HCT116 (cell line): Measurements from ENCODE around the gene ZNF750. TPM values are rescaled to one million over a fixed set of nuclear protein-coding genes. Genes with fewer than 3 reads are reported as not detected.

Source experiments
- ATAC-seq: fragments of 200-7000 bp; cut with Tn5 transposase; 2 replicates; pipeline ENCODE4 v1.9.1; 2020; ENCODE audit warnings: mild to moderate bottlenecking, moderate library complexity
- BruUV-seq: library from RNA; stranded (reverse); fragments of 400-500 nt; replicated peaks from 2 replicates; lab custom pipeline; 2021; lab: Mats Ljungman, UMichigan
- CTCF ChIA-PET: fragments of 300-600 bp; sonication (Branson Sonifier 250); formaldehyde crosslinking; loops from one replicate; lab custom pipeline; 2021; ENCODE audit warnings: antibody characterized with exemption; lab: Charles Lee
- POLR2A ChIA-PET: fragments of 300-600, 350-600 bp; sonication (Branson Sonifier 250); formaldehyde crosslinking; loops from one replicate; lab custom pipeline; 2021; ENCODE audit warnings: antibody characterized with exemption; lab: Charles Lee
- RAD21 ChIA-PET, 2 experiments: fragments of 300-600 bp; sonication (Branson Sonifier 250); formaldehyde crosslinking; loops; one replicate each; lab custom pipeline; 2023; ENCODE audit warnings: low total read pairs in 2 of 2; ENCODE audit not compliant: uncharacterized antibody in 2 of 2, unreplicated experiment in 2 of 2, low non-redundant PET in 1 of 2; lab: Charles Lee
- DNase-seq: peaks from one replicate; pipeline ENCODE4 v3.0.0-alpha.2; 2010; ENCODE audit warnings: low read depth, low spot score
- H2AFZ ChIP-seq: fragments of 200-600 bp; shearing (Covaris generic), sonication (generic); 2 replicates; pipeline ENCODE4 v1.6.1; 2017; ENCODE audit warnings: low read depth, mixed run types, mixed read lengths, antibody characterized with exemption, low read length; ENCODE audit not compliant: poor library complexity, severe bottlenecking
- H3K27ac ChIP-seq: 2 replicates; pipeline ENCODE4 v1.5.1; 2012; ENCODE audit warnings: low read depth, low read length
- H3K27me3 ChIP-seq: fragments of 200-600 bp; sonication (generic); 2 replicates; pipeline ENCODE4 v1.6.1; 2016; ENCODE audit warnings: mixed run types, low read length, mixed read lengths; ENCODE audit not compliant: insufficient read depth
- H3K36me3 ChIP-seq, 2 experiments: fragments of 200-500 bp in 1 of 2; fragments of 200-600 bp in 1 of 2; sonication (Bioruptor generic) in 1 of 2; sonication (generic) in 1 of 2; 2 replicates each; pipeline versions ENCODE4 v1.5.1 to v1.6.1; 2014 to 2016; ENCODE audit warnings: low read length in 2 of 2, inconsistent platforms in 1 of 2, mixed read lengths in 1 of 2, mixed run types in 1 of 2; ENCODE audit not compliant: insufficient read depth in 2 of 2, control insufficient read depth in 1 of 2
- H3K4me1 ChIP-seq, 2 experiments: fragments of 200-600 bp in 1 of 2; sonication (generic) in 1 of 2; 2 replicates each; pipeline versions ENCODE4 v1.5.1 to v1.6.1; 2012 to 2017; ENCODE audit warnings: low read length in 2 of 2, inconsistent platforms in 1 of 2, mild to moderate bottlenecking in 1 of 2, mixed read lengths in 1 of 2, mixed run types in 1 of 2, moderate library complexity in 1 of 2; ENCODE audit not compliant: insufficient read depth in 2 of 2, control insufficient read depth in 1 of 2
- H3K4me2 ChIP-seq: fragments of 200-600 bp; sonication (generic); 2 replicates; pipeline ENCODE4 v1.6.1; 2017; ENCODE audit warnings: mixed run types, low read length, mixed read lengths
- H3K4me3 ChIP-seq, 2 experiments: fragments of 200-600 bp in 1 of 2; sonication (generic) in 1 of 2; replicated peaks in 1 of 2; 2 replicates each; pipeline ENCODE4 v1.5.1; 2011 to 2016; ENCODE audit warnings: low read length in 2 of 2, control low read depth in 1 of 2, low read depth in 1 of 2, mild to moderate bottlenecking in 1 of 2, mixed read lengths in 1 of 2, mixed run types in 1 of 2
- H3K79me2 ChIP-seq: fragments of 200-600 bp; sonication (generic); 2 replicates; pipeline ENCODE4 v1.6.1; 2017; ENCODE audit warnings: mild to moderate bottlenecking, mixed run types, low read length, moderate library complexity, mixed read lengths; ENCODE audit not compliant: insufficient read depth
- H3K9ac ChIP-seq: fragments of 200-600 bp; sonication (generic); 2 replicates; pipeline ENCODE4 v1.6.1; 2016; ENCODE audit warnings: low read length, mixed read lengths
- H3K9me2 ChIP-seq: fragments of 200-600 bp; sonication (generic), shearing (Covaris generic); 2 replicates; pipeline ENCODE4 v1.6.1; 2017; ENCODE audit warnings: mixed run types, mild to moderate bottlenecking, moderate library complexity; ENCODE audit not compliant: insufficient read depth
- H3K9me3 ChIP-seq, 2 experiments: fragments of 200-500 bp in 1 of 2; fragments of 200-600 bp in 1 of 2; sonication (Bioruptor generic) in 1 of 2; sonication (generic) in 1 of 2; 2 replicates each; pipeline ENCODE4 v1.6.1; 2014 to 2017; ENCODE audit warnings: low read length in 2 of 2, mixed read lengths in 2 of 2, inconsistent platforms in 1 of 2, low read depth in 1 of 2, mild to moderate bottlenecking in 1 of 2, mixed run types in 1 of 2, moderate library complexity in 1 of 2; ENCODE audit not compliant: control insufficient read depth in 1 of 2, insufficient read depth in 1 of 2
- H4K20me1 ChIP-seq: fragments of 200-600 bp; sonication (generic), shearing (Covaris generic); 2 replicates; pipeline ENCODE4 v1.6.1; 2017; ENCODE audit warnings: mixed run types, mild to moderate bottlenecking, moderate library complexity; ENCODE audit not compliant: insufficient read depth
- CEBPB ChIP-seq: IDR thresholded peaks from 2 replicates; pipeline ENCODE4 v1.6.1; 2012; ENCODE audit warnings: low read depth
- CTCF ChIP-seq, 3 experiments: fragments of 200-600 bp in 1 of 3; sonication (generic) in 1 of 3; IDR thresholded peaks in 2 of 3; conservative IDR thresholded peaks in 1 of 3; 2 replicates each; pipeline ENCODE4 v1.5.1; 2012 to 2017; ENCODE audit warnings: low read depth in 2 of 3, low read length in 2 of 3, antibody characterized with exemption in 1 of 3, borderline replicate concordance in 1 of 3, control low read depth in 1 of 3, mild to moderate bottlenecking in 1 of 3, mixed read lengths in 1 of 3, mixed run types in 1 of 3, moderate library complexity in 1 of 3; ENCODE audit not compliant: insufficient read depth in 1 of 3
- EGR1 ChIP-seq: IDR thresholded peaks from 2 replicates; pipeline ENCODE4 v1.6.1; 2012; ENCODE audit warnings: low read depth
- EZH2 ChIP-seq: fragments of 200-600 bp; sonication (generic); IDR thresholded peaks from 2 replicates; pipeline ENCODE4 v1.6.1; 2017; ENCODE audit warnings: antibody characterized with exemption, mixed run types
- MAX ChIP-seq: IDR thresholded peaks from 2 replicates; pipeline ENCODE4 v1.6.1; 2012
- POLR2A ChIP-seq: IDR thresholded peaks from 2 replicates; pipeline ENCODE4 v1.7.0; 2011; ENCODE audit warnings: borderline replicate concordance; ENCODE audit not compliant: insufficient read depth, insufficient read length; ENCODE audit errors: extremely low read depth
- RAD21 ChIP-seq: IDR thresholded peaks from 2 replicates; pipeline ENCODE4 v1.6.1; 2012; ENCODE audit warnings: low read depth, mild to moderate bottlenecking
- REST ChIP-seq: IDR thresholded peaks from 2 replicates; pipeline ENCODE4 v1.6.1; 2012; ENCODE audit warnings: low read depth
- SP1 ChIP-seq: IDR thresholded peaks from 2 replicates; pipeline ENCODE4 v1.6.1; 2012; ENCODE audit warnings: low read depth
- TCF7L2 ChIP-seq: IDR thresholded peaks from 2 replicates; pipeline ENCODE4 v1.7.0; 2011; ENCODE audit warnings: borderline replicate concordance, inconsistent platforms; ENCODE audit not compliant: insufficient read depth, insufficient read length; ENCODE audit errors: extremely low read depth
- YY1 ChIP-seq: IDR thresholded peaks from 2 replicates; pipeline ENCODE4 v1.6.1; 2011; ENCODE audit warnings: low read length, low read depth, moderate library complexity, mild to moderate bottlenecking; ENCODE audit not compliant: insufficient replicate concordance; ENCODE audit errors: extremely low read depth
- ZBTB33 ChIP-seq: IDR thresholded peaks from 2 replicates; pipeline ENCODE4 v1.6.1; 2011; ENCODE audit warnings: mild to moderate bottlenecking, low read length, moderate library complexity; ENCODE audit not compliant: insufficient replicate concordance; ENCODE audit errors: extremely low read depth
- ZFX ChIP-seq: fragments of 450-650 bp; IDR thresholded peaks from 2 replicates; pipeline ENCODE4 v1.6.1; 2017
- intact Hi-C: fragments of 100-400 bp; cut with micrococcal nuclease; formaldehyde crosslinking; loops from 2 replicates; pipeline ENCODE4 v1.10.0; 2022
- total RNA-seq: library from RNA; stranded (reverse); gene quantifications from one replicate; pipeline ENCODE4 v1.2.1, GENCODE V29; 2021; ENCODE audit not compliant: unreplicated experiment

Gene ZNF750
- total RNA-seq, 1 experiment from 2014 or later, result not detected

GRCh38 chr17:82812601-82813000 lies 27.2 kb downstream of the ZNF750 start:
- Histone ChIP-seq H3K9ac (no peak overlapping the region), H3K9me2 (no peaks in the 10 kb centered on the region), H3K4me2 (no peak overlapping the region), H3K36me3 (peaks cover 6 to 30% of the 10 kb centered on the region in 2 experiments), H3K4me1 (no peaks in the 10 kb centered on the region), H3K9me3 (no peaks in the 10 kb centered on the region), H3K79me2 (0 out of 2 replicates have a peak, but pooled peaks cover 3% of the 10 kb centered on the region), H3K4me3 (no peak overlapping the region), H2AFZ (no peak overlapping the region), H4K20me1 (no peaks in the 10 kb centered on the region), H3K27me3 (no peaks in the 10 kb centered on the region), H3K27ac (no peak overlapping the region)
- TF ChIP-seq ZFX, result no peak
- TF ChIP-seq EZH2, result no peak
- no peak for ATAC-seq
- intact Hi-C loops, result no loop called here
- CTCF ChIA-PET, result no interaction called here
- RAD21 ChIA-PET, result no interaction called here
- no TSS peak for BruUV-seq
- POLR2A ChIA-PET, result no interaction called here
- DNase-seq, result no peak

GRCh38 chr17:82812058-82812457 lies 27.8 kb downstream of the ZNF750 start:
- Histone ChIP-seq H2AFZ (no peak overlapping the region), H3K9ac (no peak overlapping the region), H3K36me3 (peaks cover 6 to 32% of the 10 kb centered on the region in 2 experiments), H3K9me2 (no peaks in the 10 kb centered on the region), H3K27ac (no peak overlapping the region), H3K4me3 (no peak overlapping the region), H3K4me2 (no peak overlapping the region), H4K20me1 (no peaks in the 10 kb centered on the region), H3K4me1 (no peaks in the 10 kb centered on the region), H3K79me2 (0 out of 2 replicates have a peak, but pooled peaks cover 3% of the 10 kb centered on the region), H3K27me3 (no peaks in the 10 kb centered on the region), H3K9me3 (no peaks in the 10 kb centered on the region)
- no peak for DNase-seq
- intact Hi-C loops, result no loop called here
- POLR2A ChIA-PET, result no interaction called here
- ATAC-seq, result no peak
- CTCF ChIA-PET, result no interaction called here
- RAD21 ChIA-PET, result no interaction called here
- no TSS peak for BruUV-seq
- no peak for TF ChIP-seq RAD21
- TF ChIP-seq CEBPB, result no peak
- no peak for TF ChIP-seq MAX
- no peak for TF ChIP-seq CTCF (IDR thresholded peaks at IDR 0.05 in 2 of 3, conservative IDR thresholded peaks at IDR 0.05 in 1 of 3; ENCODE audit: borderline replicate concordance in 1 of 3, insufficient read depth in 1 of 3, low read depth in 2 of 3, low read length in 2 of 3)
- no peak for TF ChIP-seq EGR1
- TF ChIP-seq TCF7L2, result no peak
- no peak for TF ChIP-seq YY1
- TF ChIP-seq SP1, result no peak
- no peak for TF ChIP-seq POLR2A
- no peak for TF ChIP-seq REST
- TF ChIP-seq ZBTB33, result no peak
